Astrocyte of the cerebellum (primary cell): ENCODE results near the gene GPR27.

Source experiments
- DNase-seq: peaks from one replicate; pipeline ENCODE4 v3.0.0-alpha.2; 2011; ENCODE audit warnings: low read depth
- H3K4me3 ChIP-seq: 2 replicates; pipeline ENCODE4 v1.5.1; 2011; ENCODE audit warnings: mild to moderate bottlenecking, low read depth, low read length, moderate library complexity
- CTCF ChIP-seq: IDR thresholded peaks from 2 replicates; pipeline ENCODE4 v1.5.1; 2012; ENCODE audit warnings: low read length, low read depth, moderate library complexity, mild to moderate bottlenecking; ENCODE audit errors: missing control alignments
- in situ Hi-C: cut with HindIII; loops from 2 replicates; pipeline ENCODE4 v1.10.0; 2017; ENCODE audit warnings: low sequenced_read_pairs

Gene GPR27

GRCh38 chr3:71787851-71788405 lies 34.3 kb downstream of the GPR27 start:
- no peak for TF ChIP-seq CTCF
- no peak for DNase-seq
- H3K4me3 ChIP-seq, result no peak overlapping the region
- in situ Hi-C loops, result no loop called here

- in situ Hi-C loops, result no loop called here
- no peak for TF ChIP-seq CTCF
- H3K4me3 ChIP-seq, result no peak overlapping the region
- no peak for DNase-seq
Observed at GRCh38 chr3:71789922-71790321, 36.3 kb downstream of the GPR27 start.

- no peak for DNase-seq
Observed at GRCh38 chr3:71791634-71792033, 38.0 kb downstream of the GPR27 start.

GRCh38 chr3:71796290-71796689 lies 42.6 kb downstream of the GPR27 start:
- DNase-seq, result no peak
- in situ Hi-C loops, result no loop called here
- H3K4me3 ChIP-seq, result no peak overlapping the region
- TF ChIP-seq CTCF, result no peak

More at GRCh38 chr3:71791634-71792033, 38.0 kb downstream of the GPR27 start:
- no peak overlapping the region for H3K4me3 ChIP-seq
- no peak for TF ChIP-seq CTCF
- in situ Hi-C loops, result no loop called here

- TF ChIP-seq CTCF, result no peak
- no peak overlapping the region for H3K4me3 ChIP-seq
- in situ Hi-C loops, result no loop called here
- no peak for DNase-seq
Observed at GRCh38 chr3:71797455-71797854, 43.8 kb downstream of the GPR27 start.

GRCh38 chr3:71800023-71800422 lies 46.4 kb downstream of the GPR27 start:
- in situ Hi-C loops, result no loop called here
- no peak for TF ChIP-seq CTCF
- no peak for DNase-seq
- H3K4me3 ChIP-seq, result no peak overlapping the region
